Progenitor cell of endocrine pancreas (in vitro differentiated cells): Measurements from ENCODE around the gene TMEM147. TPM values are rescaled to one million over a fixed set of nuclear protein-coding genes. Genes with fewer than 3 reads are reported as not detected.
A peak's percentile ranks its signal among the peaks of the same experiment; 100 is the strongest.
"Not testable (repeated sequence)": the region's sequence is repeated elsewhere in the genome, so short reads cannot be mapped to it uniquely, and the experiment has no call there.

Experiments
- DNase-seq: peaks from one replicate; pipeline ENCODE4 v3.0.0; 2021; ENCODE audit warnings: low spot score; ENCODE audit not compliant: unreplicated experiment
- H3K27ac Mint-ChIP-seq: 2 replicates; pipeline ENCODE4 v1.8.0; 2021; ENCODE audit warnings: mild to moderate bottlenecking, moderate library complexity, mixed read lengths
- H3K27me3 Mint-ChIP-seq: 2 replicates; pipeline ENCODE4 v1.8.0; 2021; ENCODE audit warnings: mixed read lengths
- H3K36me3 Mint-ChIP-seq: 2 replicates; pipeline ENCODE4 v1.8.0; 2022; ENCODE audit warnings: mixed read lengths; ENCODE audit not compliant: insufficient read depth
- H3K4me1 Mint-ChIP-seq: 2 replicates; pipeline ENCODE4 v1.8.0; 2021; ENCODE audit warnings: low read depth, mixed read lengths
- H3K4me3 Mint-ChIP-seq: 2 replicates; pipeline ENCODE4 v1.8.0; 2021; ENCODE audit warnings: low read depth, mild to moderate bottlenecking, moderate library complexity, mixed read lengths
- H3K9me3 Mint-ChIP-seq: 2 replicates; pipeline ENCODE4 v1.8.0; 2021; ENCODE audit warnings: low read depth, mixed read lengths
- total RNA-seq: library from RNA; stranded (reverse); gene quantifications from 2 replicates; pipeline ENCODE4 v1.2.1, GENCODE V29; 2021
- TF ChIP-seq, protein P1 (sequence below): fragments of 200-600 bp; sonication (generic); IDR thresholded peaks from one replicate; pipeline ENCODE4 v1.5.0; 2021; ENCODE audit warnings: antibody characterized with exemption, mild to moderate bottlenecking; ENCODE audit not compliant: unreplicated experiment

Gene TMEM147
- total RNA-seq, 1 donor from 2014 or later, result 95.2 TPM

DNA sequence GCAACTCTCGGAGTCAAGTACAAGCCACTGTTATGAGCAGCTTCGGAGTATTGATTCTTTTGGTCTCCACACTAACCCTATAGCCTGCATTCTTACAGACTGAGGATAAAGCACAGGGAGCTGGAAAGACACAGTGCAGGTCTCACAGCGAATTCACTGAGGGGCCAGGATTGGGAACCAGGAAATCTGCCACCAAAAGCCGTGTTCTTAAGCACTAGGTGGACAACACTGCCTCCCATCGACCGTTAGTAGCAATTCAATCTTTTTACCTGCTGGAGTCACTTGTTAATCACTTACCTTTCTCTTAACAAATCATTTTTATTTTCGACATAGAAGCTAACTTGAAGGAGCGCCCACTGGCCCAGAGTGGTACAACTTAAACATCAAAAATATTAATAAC is 46.8 kb downstream of the TMEM147 start:
- Mint-ChIP-seq H3K4me3 (no peak overlapping the region), H3K27me3 (peaks cover 25% of the 10 kb centered on the region), H3K36me3 (no peaks in the 10 kb centered on the region), H3K4me1 (peaks cover 1% of the 10 kb centered on the region), H3K9me3 (peaks cover 3% of the 10 kb centered on the region), H3K27ac (no peak overlapping the region)
- TF ChIP-seq, protein P1, sequence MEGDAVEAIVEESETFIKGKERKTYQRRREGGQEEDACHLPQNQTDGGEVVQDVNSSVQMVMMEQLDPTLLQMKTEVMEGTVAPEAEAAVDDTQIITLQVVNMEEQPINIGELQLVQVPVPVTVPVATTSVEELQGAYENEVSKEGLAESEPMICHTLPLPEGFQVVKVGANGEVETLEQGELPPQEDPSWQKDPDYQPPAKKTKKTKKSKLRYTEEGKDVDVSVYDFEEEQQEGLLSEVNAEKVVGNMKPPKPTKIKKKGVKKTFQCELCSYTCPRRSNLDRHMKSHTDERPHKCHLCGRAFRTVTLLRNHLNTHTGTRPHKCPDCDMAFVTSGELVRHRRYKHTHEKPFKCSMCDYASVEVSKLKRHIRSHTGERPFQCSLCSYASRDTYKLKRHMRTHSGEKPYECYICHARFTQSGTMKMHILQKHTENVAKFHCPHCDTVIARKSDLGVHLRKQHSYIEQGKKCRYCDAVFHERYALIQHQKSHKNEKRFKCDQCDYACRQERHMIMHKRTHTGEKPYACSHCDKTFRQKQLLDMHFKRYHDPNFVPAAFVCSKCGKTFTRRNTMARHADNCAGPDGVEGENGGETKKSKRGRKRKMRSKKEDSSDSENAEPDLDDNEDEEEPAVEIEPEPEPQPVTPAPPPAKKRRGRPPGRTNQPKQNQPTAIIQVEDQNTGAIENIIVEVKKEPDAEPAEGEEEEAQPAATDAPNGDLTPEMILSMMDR, result peak; percentile 62
- no peak for DNase-seq

DNA sequence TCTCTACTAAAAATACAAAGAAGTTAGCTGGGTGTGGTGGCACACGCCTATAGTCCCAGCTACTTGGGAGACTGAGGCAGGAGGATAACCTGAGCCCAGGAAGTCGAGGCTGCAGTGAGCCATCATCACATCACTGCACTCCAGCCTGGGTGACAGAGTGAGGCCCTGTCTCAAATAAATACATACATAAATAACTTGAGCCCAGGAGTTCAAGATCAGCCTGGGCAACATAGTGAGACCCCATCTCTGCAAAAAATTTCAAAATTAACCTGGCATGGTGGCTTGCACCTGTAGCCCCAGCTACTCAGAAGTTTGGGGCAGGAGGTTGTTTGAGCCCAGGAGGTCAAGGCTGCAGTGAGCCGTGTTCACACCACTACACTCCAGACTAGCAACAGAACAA is 49.6 kb downstream of the TMEM147 start:
- H3K9me3 Mint-ChIP-seq, H3K27ac Mint-ChIP-seq, DNase-seq, H3K4me1 Mint-ChIP-seq, H3K36me3 Mint-ChIP-seq, H3K4me3 Mint-ChIP-seq: not testable (repeated sequence)
- H3K27me3 Mint-ChIP-seq, result peaks cover 19% of the 10 kb centered on the region

DNA sequence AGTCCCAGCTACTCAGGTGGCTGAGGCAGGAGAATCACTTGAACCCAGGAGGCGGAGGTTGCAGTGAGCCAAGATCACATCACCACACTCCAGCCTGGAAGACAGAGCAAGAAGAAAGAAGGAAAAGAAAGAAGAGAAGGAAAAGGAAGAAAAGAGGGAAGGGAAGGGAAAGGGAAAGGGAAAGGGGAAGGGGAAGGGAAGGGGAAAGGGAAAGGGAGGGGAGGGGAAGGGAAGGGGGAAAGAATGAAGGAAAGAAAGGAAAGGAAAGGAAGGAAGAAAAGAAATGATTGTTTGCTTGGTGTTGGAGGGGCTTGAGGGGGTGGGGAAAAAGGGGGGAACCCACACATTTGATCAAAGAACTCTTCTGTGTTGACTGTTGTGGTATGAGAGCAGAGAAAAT is 50.5 kb downstream of the TMEM147 start:
- TF ChIP-seq, protein P1, result no peak
- no peak overlapping the region for H3K4me3 Mint-ChIP-seq
- H3K27me3 Mint-ChIP-seq, result peaks cover 25% of the 10 kb centered on the region
- no peak for DNase-seq
- H3K9me3 Mint-ChIP-seq, result peaks cover 3% of the 10 kb centered on the region
- H3K4me1 Mint-ChIP-seq, result peaks cover 6% of the 10 kb centered on the region
- H3K27ac Mint-ChIP-seq, result no peak overlapping the region
- no peaks in the 10 kb centered on the region for H3K36me3 Mint-ChIP-seq

DNA sequence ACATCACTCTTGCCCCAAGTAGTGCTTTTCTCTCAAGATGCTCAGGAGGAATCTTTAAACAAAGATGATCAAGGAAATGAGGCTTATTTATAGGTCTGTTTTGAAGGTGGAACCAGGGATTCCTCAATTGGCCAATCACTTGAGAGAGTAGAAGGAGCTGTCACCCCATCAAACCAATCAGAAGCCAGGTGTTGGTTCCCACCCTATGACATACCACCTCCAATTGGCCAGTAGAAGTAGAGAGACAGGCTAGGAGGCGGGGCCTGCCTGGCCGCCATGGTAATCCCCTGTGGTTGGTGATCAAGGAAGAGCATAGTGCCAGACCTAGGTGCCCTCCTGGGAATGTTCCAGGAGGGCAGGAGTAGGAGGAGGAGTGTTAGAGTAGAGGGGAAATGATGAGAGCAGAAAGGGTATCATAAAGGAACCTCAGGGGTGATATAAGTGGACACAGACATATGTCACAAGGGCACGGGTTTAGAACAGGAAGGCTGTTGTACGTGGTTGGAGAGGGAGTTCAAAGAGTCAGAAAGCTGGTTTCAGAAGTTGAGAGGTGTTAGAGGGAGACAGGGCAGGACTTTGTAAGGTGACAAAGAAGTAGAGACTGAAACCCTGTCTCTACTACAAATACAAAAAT is 51.1 kb downstream of the TMEM147 start:
- Mint-ChIP-seq H3K4me3 (no peak overlapping the region), H3K36me3 (no peaks in the 10 kb centered on the region), H3K27me3 (peaks cover 30% of the 10 kb centered on the region), H3K4me1 (peaks cover 6% of the 10 kb centered on the region), H3K27ac (no peak overlapping the region), H3K9me3 (peaks cover 3% of the 10 kb centered on the region)
- no peak for DNase-seq
- TF ChIP-seq, protein P1, result no peak

Other genes starting within 250 kb of the TMEM147 start
- gene CD22, start 216.4 kb upstream of the TMEM147 start, total RNA-seq, result 3.8 and 5.1 TPM in 2 replicates
- 0.33 and 0.74 TPM in 2 replicates for gene FFAR1, start 197.7 kb upstream of the TMEM147 start, total RNA-seq
- gene FFAR3, start 187.2 kb upstream of the TMEM147 start, total RNA-seq, result not detected in 2 replicates
- 0.16 TPM in 1 of 2 replicates, not detected in the other for gene GPR42, start 174.6 kb upstream of the TMEM147 start, total RNA-seq
- 1.2 and 1.9 TPM in 2 replicates for gene FFAR2, start 97.4 kb upstream of the TMEM147 start, total RNA-seq
- 1.6 and 4.8 TPM in 2 replicates for gene KRTDAP, start 55.2 kb upstream of the TMEM147 start, total RNA-seq
- gene DMKN, start 32.0 kb upstream of the TMEM147 start, total RNA-seq, result 201 and 213 TPM in 2 replicates
- gene SBSN, start 17.3 kb upstream of the TMEM147 start, total RNA-seq, result 0.16 and 0.24 TPM in 2 replicates
- gene GAPDHS, start 12.2 kb upstream of the TMEM147 start, total RNA-seq, result not detected in 2 replicates
- gene ATP4A, start 18.0 kb downstream of the TMEM147 start, total RNA-seq, result 0.18 TPM in 1 of 2 replicates, not detected in the other
- not detected in 2 replicates for gene PMIS2, start 40.5 kb downstream of the TMEM147 start, total RNA-seq
- gene HAUS5, start 67.1 kb downstream of the TMEM147 start, total RNA-seq, result 32.9 and 34.1 TPM in 2 replicates
- 69.2 and 76.0 TPM in 2 replicates for gene RBM42, start 83.4 kb downstream of the TMEM147 start, total RNA-seq
- gene ETV2, start 96.1 kb downstream of the TMEM147 start, total RNA-seq, result 1.0 and 1.3 TPM in 2 replicates
- gene COX6B1, start 102.7 kb downstream of the TMEM147 start, total RNA-seq, result 307 and 315 TPM in 2 replicates
- not detected in 2 replicates for gene UPK1A, start 120.9 kb downstream of the TMEM147 start, total RNA-seq
- gene ZBTB32, start 158.9 kb downstream of the TMEM147 start, total RNA-seq, result not detected in 2 replicates
- gene KMT2B, start 172.4 kb downstream of the TMEM147 start, total RNA-seq, result 65.0 and 70.2 TPM in 2 replicates
- gene IGFLR1, start 196.8 kb downstream of the TMEM147 start, total RNA-seq, result 5.1 TPM in 2 replicates
- 35.5 and 37.4 TPM in 2 replicates for gene U2AF1L4, start 199.8 kb downstream of the TMEM147 start, total RNA-seq
- gene PSENEN, start 200.0 kb downstream of the TMEM147 start, total RNA-seq, result 81.4 and 83.8 TPM in 2 replicates
- 12.7 and 13.1 TPM in 2 replicates for gene LIN37, start 202.9 kb downstream of the TMEM147 start, total RNA-seq
- 0.33 TPM in 1 of 2 replicates, not detected in the other for gene HSPB6, start 211.4 kb downstream of the TMEM147 start, total RNA-seq
- 58.6 and 62.3 TPM in 2 replicates for gene PROSER3, start 212.6 kb downstream of the TMEM147 start, total RNA-seq
- gene ARHGAP33, start 229.9 kb downstream of the TMEM147 start, total RNA-seq, result 46.3 and 54.3 TPM in 2 replicates